Vagina (tissue), 2 donors: Measurements from ENCODE around the gene EPHB6.

Experiments used
- CTCF ChIP-seq, 3 experiments: fragments of 450-650 bp in 2 of 3; fragments of 200-600 bp in 1 of 3; sonication (generic) in 1 of 3; IDR thresholded peaks; one replicate each; pipeline ENCODE4 v1.5.1; 2017 to 2019; ENCODE audit warnings: antibody characterized with exemption in 3 of 3, mild to moderate bottlenecking in 2 of 3, moderate library complexity in 2 of 3
- POLR2A ChIP-seq, 2 donors: fragments of 450-650 bp; IDR thresholded peaks; one replicate each; pipeline ENCODE4 v1.6.1; 2017; ENCODE audit warnings: antibody characterized with exemption in 2 of 2, mild to moderate bottlenecking in 2 of 2, moderate library complexity in 2 of 2
- POLR2AphosphoS5 ChIP-seq, 2 donors: sonication (generic); formaldehyde crosslinking; IDR thresholded peaks; one replicate each; pipeline ENCODE4 v1.9.0; 2017; ENCODE audit warnings: antibody characterized with exemption in 2 of 2, mild to moderate bottlenecking in 2 of 2, low read depth in 1 of 2; ENCODE audit not compliant: insufficient read depth in 1 of 2

GRCh38 chr7:142897691-142898090 lies 42.8 kb downstream of the EPHB6 start:
- no peak for TF ChIP-seq CTCF (IDR thresholded peaks at IDR 0.05)
- TF ChIP-seq POLR2AphosphoS5 (IDR thresholded peaks at IDR 0.05; ENCODE audit: insufficient read depth in 1 of 2, low read depth in 1 of 2), result no peak
- no peak for TF ChIP-seq POLR2A (IDR thresholded peaks at IDR 0.05)
